A673 (cell line): Measurements from ENCODE around the gene LEMD1.

ENCODE experiments used
- CTCF ChIP-seq: fragments of 300-800, 200-600 bp; sonication (generic); conservative IDR thresholded peaks from 2 replicates; pipeline ENCODE4 v1.5.1; 2017; ENCODE audit warnings: low read depth, mild to moderate bottlenecking, antibody characterized with exemption, low read length, moderate library complexity, mixed read lengths
- EZH2 ChIP-seq: fragments of 200-600 bp; sonication (generic); IDR thresholded peaks from 2 replicates; pipeline ENCODE4 v1.6.1; 2017; ENCODE audit warnings: borderline replicate concordance, low read depth, mild to moderate bottlenecking, mixed read lengths, antibody characterized with exemption, low read length; ENCODE audit not compliant: poor library complexity, severe bottlenecking

GRCh38 chr1:205360891-205361290, 61.0 kb downstream of the LEMD1 start:
- TF ChIP-seq CTCF (no peak), EZH2 (no peak)
